NCI-H446 (cell line): ENCODE measurements around the gene CCP110.

Experiments used
- DNase-seq, 2 experiments: peaks; one replicate each; lab custom pipeline; 2025; lab: John Stamatoyannopoulos, UW

Gene CCP110, protein sequence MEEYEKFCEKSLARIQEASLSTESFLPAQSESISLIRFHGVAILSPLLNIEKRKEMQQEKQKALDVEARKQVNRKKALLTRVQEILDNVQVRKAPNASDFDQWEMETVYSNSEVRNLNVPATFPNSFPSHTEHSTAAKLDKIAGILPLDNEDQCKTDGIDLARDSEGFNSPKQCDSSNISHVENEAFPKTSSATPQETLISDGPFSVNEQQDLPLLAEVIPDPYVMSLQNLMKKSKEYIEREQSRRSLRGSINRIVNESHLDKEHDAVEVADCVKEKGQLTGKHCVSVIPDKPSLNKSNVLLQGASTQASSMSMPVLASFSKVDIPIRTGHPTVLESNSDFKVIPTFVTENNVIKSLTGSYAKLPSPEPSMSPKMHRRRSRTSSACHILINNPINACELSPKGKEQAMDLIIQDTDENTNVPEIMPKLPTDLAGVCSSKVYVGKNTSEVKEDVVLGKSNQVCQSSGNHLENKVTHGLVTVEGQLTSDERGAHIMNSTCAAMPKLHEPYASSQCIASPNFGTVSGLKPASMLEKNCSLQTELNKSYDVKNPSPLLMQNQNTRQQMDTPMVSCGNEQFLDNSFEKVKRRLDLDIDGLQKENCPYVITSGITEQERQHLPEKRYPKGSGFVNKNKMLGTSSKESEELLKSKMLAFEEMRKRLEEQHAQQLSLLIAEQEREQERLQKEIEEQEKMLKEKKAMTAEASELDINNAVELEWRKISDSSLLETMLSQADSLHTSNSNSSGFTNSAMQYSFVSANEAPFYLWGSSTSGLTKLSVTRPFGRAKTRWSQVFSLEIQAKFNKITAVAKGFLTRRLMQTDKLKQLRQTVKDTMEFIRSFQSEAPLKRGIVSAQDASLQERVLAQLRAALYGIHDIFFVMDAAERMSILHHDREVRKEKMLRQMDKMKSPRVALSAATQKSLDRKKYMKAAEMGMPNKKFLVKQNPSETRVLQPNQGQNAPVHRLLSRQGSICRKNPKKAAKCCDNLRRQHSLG

GRCh38 chr16:19523559-19524355, at the start of gene CCP110:
Gene CCP110, plus strand, starts transcription at chr16:19523942. Its CDS starts 3,940 bp downstream, at chr16:19527882.
- DNase-seq, result peak; percentile 83 to 96

GRCh38 chr16:19474617-19475016, 49.1 kb upstream of the CCP110 start:
- DNase-seq, result no peak

- DNase-seq, result no peak
These were observed 45.2 kb upstream of the CCP110 start for GRCh38 chr16:19478505-19478904.

DNA sequence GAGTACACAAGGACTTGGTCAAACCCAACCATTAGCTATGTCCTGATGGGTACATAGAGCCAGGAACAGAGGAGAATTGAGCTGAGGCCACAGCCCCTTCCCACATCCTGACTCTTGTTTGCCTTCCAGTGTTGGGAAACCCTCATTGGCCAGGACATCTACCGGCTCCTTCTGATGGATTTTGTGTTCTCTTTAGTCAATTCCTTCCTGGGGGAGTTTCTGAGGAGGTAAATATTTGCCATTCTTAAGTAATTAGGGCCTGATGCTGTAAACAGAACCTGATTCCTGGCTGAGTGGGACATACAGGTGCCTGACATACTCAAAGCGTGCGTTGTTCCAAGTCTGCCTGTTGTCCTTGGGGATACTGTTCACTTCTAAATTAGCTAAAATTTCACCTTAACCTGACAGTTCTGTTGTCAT, 44.4 kb upstream of the CCP110 start:
- DNase-seq, result no peak

DNA sequence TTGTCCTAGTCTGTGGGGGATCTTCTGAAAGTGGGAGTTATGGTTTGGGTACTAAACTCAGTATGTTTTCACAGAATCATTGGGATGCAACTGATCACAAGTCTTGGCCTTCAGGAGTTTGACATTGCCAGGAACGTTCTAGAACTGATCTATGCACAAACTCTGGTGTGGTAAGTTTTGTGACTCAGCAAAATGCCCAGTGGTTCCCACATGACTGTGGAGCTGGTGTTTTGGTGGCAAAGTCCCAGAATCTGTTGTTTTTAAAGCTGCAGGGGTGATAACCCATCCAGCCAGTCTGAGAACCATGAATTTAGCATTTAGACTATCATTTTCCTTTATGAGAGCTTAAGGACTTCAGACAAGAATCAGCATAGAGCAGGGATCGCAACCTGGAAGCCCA, 42.4 kb upstream of the CCP110 start:
- DNase-seq, result no peak

- no peak for DNase-seq
These were observed 42.0 kb upstream of the CCP110 start for GRCh38 chr16:19481769-19482168.

GRCh38 chr16:19482291-19482690, 41.5 kb upstream of the CCP110 start:
- no peak for DNase-seq

DNA sequence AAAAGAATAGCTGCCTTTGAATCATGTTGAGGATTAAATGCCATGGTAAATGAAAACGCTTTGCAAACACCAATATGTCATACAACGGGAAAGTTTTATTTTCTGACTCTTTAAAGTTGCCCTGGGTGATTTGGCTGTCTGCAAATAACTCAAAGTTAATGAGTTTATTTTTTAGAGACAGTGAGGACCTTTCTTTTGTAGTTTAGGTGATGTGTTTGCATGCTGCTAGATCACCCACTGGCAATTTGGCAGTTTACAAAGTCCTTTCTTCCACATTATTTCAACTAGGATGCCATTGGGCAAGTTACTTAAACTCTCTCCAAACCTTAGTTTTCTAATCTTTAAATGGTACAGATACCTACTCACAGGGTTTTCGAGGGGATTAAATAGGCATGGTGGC, 39.6 kb upstream of the CCP110 start:
- no peak for DNase-seq

- DNase-seq, result no peak
These were observed 38.1 kb upstream of the CCP110 start for GRCh38 chr16:19485611-19486010.

DNA sequence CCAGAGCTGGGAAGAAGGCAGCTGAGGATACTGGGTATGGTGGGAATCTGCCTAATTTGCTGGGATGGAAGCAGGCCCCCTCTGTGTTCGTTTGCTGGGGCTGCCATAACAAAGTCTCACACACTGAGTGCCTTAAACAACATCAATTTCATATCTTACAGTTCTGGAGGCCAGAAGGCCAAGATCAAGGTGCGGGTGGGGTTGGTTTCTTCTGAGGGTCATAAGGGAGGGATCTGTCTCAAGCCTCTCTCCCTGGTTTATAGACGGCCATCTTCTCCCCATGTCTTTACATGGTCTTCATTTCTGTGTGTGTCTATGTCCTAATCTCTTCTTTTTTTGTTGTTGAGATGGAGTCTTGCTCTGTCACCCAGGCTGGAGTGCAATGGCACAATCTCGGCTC, 37.7 kb upstream of the CCP110 start:
- DNase-seq, result no peak

GRCh38 chr16:19486750-19487325, 36.9 kb upstream of the CCP110 start:
- no peak for DNase-seq

DNA sequence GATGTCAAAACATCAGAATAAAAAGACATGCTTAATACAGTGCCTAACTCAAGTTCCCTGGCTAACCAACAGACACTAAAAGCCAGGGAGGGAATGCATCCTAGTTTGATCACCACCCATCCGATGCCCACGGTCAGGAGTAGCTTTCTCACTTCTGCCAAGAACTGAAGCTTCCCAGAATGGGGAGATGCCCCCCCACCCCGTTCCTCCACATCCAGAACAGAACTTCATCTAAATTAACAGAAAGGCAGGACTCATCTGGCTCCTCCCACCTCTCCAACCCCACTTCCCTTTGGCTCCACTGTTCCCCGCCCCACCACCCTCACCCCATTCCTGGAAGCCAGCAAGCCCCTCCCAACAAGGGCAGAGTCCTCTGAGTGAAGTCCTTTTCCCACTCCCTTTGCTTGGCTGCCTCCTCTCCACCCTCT, 35.5 kb upstream of the CCP110 start:
- DNase-seq, result no peak

DNA sequence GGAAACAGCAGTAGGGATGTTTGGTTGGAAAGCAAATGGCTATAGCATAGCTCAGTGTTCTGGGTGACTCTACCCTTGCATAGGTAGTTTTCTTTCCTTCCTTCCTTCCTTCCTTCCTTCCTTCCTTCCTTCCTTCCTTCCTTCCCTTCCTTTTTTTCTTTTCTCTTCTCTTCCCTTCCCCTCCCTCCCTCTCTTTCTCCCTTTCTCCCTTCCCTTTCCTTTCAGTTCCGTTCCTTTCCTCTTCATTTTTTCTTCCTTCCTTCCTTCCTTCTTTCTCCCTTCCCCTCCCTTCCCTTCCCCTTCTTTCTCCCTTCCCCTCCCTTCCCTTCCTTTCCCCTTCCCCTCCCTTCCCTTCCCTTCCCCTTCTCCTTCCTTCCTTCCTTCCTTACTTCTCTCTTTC, 33.1 kb upstream of the CCP110 start:
- DNase-seq, result no peak

DNA sequence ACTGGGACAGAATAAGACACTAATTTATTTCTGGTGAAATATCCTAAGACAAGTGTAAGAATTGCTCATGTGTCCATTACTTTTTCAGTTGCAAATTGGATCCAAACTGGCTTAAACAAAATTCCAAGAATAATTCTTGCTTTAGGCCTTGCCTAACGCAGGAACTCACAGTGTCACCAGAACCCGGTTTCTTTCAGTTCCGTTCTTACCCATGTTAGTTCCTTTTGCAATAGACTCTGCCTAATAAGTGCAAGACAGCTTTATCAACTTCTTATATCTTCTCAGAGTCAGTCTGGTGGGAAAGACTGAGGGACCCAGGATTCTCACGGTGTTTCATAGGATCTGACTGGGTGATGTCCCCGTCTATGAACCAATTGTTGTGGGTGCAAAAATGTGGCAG, 26.6 kb upstream of the CCP110 start:
- no peak for DNase-seq

GRCh38 chr16:19499006-19499405, 24.7 kb upstream of the CCP110 start:
- no peak for DNase-seq

DNA sequence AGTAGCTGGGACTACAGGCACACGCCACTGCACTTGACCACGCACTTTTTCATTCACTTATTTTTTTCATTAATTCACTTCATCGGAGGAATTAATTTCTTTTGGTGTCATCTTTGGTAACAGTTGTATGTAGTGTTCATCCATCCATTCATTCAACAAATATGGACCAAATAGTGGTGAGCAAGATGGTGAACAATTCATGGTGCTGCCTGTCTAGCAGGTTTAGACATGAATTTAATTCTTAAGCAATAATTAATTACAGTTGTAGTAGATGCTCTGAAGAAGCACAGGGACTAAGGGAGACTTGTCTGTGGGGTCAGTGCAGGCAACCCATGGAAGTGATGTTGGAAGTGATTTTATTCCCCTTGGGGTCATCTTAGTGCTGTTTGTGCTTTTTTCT, 24.3 kb upstream of the CCP110 start:
- no peak for DNase-seq

- peak; percentile 30 to 69 for DNase-seq
These were observed 21.2 kb upstream of the CCP110 start for GRCh38 chr16:19502395-19503131.

DNA sequence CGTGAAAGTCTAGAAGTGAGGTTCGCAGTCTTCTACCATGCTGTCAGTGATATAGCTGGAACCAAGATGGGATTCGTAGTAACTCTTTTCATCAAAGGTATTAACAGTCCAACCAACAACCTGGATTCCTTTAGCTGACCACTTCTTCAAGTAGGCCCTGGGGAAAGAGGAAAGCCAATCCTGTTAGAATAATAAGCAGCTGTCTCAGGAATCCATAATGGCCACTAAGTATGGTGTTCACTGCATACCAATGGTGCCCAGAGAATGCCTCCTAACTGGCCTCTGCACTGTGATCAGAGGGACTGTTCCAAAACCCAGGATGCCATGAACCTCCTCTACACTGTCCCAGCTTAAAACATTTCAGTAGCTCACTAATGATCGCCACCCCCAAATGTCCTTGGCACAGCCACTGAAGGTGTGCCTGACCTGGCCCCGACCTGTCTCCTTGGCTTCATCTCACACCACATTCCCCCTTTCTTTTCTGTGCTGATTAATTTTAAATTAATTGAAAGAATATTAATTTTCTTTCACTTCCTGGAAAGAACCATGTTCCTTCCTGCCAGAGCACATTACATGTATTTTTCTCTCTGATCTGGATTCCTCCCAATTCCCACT, 20.2 kb upstream of the CCP110 start:
- DNase-seq, result no peak

GRCh38 chr16:19505600-19506303, 18.0 kb upstream of the CCP110 start:
- no peak for DNase-seq

- DNase-seq, result no peak
These were observed 16.8 kb upstream of the CCP110 start for GRCh38 chr16:19506965-19507364.
